Esophagus squamous epithelium (tissue), 4 donors: ENCODE data around the gene CBFA2T3.

Source experiments
- CTCF ChIP-seq, 6 experiments: fragments of 450-650 bp in 4 of 6; fragments of 200-600 bp in 2 of 6; sonication (generic) in 2 of 6; IDR thresholded peaks; one replicate each; pipeline ENCODE4 v1.5.1; 2016 to 2019; ENCODE audit warnings: antibody characterized with exemption in 6 of 6, mild to moderate bottlenecking in 4 of 6, moderate library complexity in 4 of 6
- POLR2A ChIP-seq, 4 donors: fragments of 450-650 bp; IDR thresholded peaks; one replicate each; pipeline ENCODE4 v1.6.1; 2017; ENCODE audit warnings: antibody characterized with exemption in 4 of 4, mild to moderate bottlenecking in 4 of 4, moderate library complexity in 3 of 4

DNA sequence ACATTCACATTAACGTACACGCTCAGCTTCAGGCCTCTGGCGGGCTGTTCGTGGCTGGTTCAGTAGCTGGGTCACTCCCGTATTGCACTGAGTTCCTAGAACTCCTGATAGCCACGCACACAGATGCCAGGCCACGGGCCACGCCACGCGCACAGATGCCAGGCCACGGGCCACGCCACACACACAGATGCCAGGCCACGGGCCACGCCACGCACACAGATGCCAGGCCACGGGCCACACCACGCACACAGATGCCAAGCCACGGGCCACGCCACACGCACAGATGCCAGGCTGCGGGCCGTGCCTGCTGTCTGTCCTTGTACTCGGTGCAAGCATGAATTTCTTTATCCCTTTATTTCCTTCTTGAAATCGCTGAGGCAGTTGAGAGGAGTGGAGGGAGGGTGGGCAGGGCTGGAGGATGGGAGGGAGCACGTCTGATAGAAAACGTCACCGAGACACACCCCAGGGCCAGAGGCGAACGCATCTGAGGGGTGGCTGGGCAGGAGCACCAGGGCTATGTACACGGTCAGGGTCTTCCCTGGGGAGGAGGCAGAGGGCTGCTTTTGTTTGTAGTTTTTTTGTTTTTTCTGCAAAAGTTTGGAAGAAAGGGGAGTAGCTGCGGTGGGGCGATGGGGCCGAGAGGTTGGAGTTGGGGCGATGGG, 101.9 kb downstream of the CBFA2T3 start:
- TF ChIP-seq CTCF (IDR thresholded peaks at IDR 0.05), result no peak
- no peak for TF ChIP-seq POLR2A (IDR thresholded peaks at IDR 0.05)
